ENCODE results near the gene HES1.

DNA sequence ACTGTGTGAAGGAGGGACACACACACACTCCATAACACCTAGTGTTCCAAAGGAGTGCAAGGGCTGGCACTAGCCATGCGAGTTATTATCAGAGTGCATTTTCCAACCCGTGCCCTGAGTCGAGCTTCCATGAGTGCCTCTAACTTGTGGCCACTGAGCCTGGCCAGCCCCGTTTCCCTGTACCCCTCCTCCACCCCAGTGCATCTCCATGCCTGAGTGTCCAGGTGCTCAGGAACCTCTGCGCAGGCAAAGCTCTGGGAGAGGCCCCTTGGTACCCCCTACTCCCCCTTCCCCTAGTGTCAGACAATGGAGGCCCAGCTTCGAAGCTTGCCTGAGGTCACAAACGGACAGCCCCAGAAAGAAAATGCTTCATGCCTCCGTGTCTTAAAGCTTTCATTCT is 45.2 kb upstream of the HES1 start:
- TF ChIP-seq, protein P1, sequence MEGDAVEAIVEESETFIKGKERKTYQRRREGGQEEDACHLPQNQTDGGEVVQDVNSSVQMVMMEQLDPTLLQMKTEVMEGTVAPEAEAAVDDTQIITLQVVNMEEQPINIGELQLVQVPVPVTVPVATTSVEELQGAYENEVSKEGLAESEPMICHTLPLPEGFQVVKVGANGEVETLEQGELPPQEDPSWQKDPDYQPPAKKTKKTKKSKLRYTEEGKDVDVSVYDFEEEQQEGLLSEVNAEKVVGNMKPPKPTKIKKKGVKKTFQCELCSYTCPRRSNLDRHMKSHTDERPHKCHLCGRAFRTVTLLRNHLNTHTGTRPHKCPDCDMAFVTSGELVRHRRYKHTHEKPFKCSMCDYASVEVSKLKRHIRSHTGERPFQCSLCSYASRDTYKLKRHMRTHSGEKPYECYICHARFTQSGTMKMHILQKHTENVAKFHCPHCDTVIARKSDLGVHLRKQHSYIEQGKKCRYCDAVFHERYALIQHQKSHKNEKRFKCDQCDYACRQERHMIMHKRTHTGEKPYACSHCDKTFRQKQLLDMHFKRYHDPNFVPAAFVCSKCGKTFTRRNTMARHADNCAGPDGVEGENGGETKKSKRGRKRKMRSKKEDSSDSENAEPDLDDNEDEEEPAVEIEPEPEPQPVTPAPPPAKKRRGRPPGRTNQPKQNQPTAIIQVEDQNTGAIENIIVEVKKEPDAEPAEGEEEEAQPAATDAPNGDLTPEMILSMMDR (optimal IDR thresholded peaks at IDR 0.05 in 1 of 3, IDR thresholded peaks at IDR 0.05 in 1 of 3, conservative IDR thresholded peaks at IDR 0.05 in 1 of 3; ENCODE audit: extremely low read depth in 1 of 3, insufficient read depth in 2 of 3, low read length in 3 of 3): no peak
- TF ChIP-seq EZH2 (IDR thresholded peaks at IDR 0.05; ENCODE audit: low read length): no peak

All from keratinocyte (primary cell).